Measurements from ENCODE around the gene FYN. TPM values are rescaled to one million over a fixed set of nuclear protein-coding genes. Genes with fewer than 3 reads are reported as not detected.

FYN gene
- total and polyA plus RNA-seq, 2 of the 13 experiments (the other 11 are each of a cell fraction or from before 2014, with no cell fraction given) = 15.5 to 24.6 TPM

DNA sequence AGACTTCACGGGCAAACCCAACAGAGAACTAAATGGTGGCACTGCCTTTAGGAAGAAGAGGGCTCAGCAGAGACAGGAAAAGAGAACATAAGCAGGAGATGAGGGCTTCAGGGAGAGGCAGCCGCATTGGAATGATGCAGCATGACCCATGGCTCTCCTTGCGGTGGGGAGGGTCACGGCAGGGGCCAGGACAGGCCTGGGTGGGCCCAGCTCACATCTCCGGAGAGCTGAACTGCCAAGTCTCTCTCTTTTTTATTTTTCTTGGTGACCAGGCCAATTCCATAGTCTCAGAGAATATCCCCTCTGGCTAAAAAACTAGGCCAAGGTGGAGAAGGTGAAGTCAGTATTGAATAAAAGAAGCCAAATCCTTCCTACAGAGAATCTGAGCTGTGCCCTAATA lies 190.1 kb downstream of the FYN start:
- ATAC-seq = no peak
- peaks cover 3 to 5% of the 10 kb centered on the region in 2 experiments; a peak in 4 of 5 replicates for H3K36me3 ChIP-seq (replicated peaks in 1 of 2; ENCODE audit: control insufficient read depth in 1 of 2, insufficient read depth in 2 of 2, low read length in 2 of 2)
- no peak for DNase-seq (ENCODE audit: low spot score)
- ChIA-PET CTCF (ENCODE audit: low intra/inter-chr PET ratio, low total read pairs) (no interaction called here), POLR2A (no interaction called here)
- no peak overlapping the region for H3K4me2 ChIP-seq (ENCODE audit: low read depth, low read length)
- peaks cover 41% of the 10 kb centered on the region for H3K4me1 ChIP-seq (ENCODE audit: insufficient read depth, low read length)
- H3K9ac ChIP-seq (ENCODE audit: insufficient read depth, low read depth, low read length) = no peak overlapping the region
- no peak for FAIRE-seq
- no peaks in the 10 kb centered on the region for H3K79me2 ChIP-seq (ENCODE audit: insufficient read depth, low read length)
- WGBS (ENCODE audit: low lambda C conversion rate) = 85% methylated on average over 5 of the region's 5 CpGs
- in situ Hi-C loops (cut with HindIII; ENCODE audit: extremely low pct_ligation_motif_present, low pct_unique_long_range_greater_than_20kb) = no loop called here
- no peaks in the 10 kb centered on the region for H3K9me3 ChIP-seq (ENCODE audit: low read length)
- intact Hi-C loops (cut with micrococcal nuclease; ENCODE audit: unreplicated experiment) = no loop called here
- H3K27ac ChIP-seq (ENCODE audit: extremely low read length, insufficient read depth, low read length) = no peak overlapping the region
- H3K27me3 ChIP-seq (ENCODE audit: control insufficient read depth in 1 of 2, insufficient read depth in 2 of 2, low read length in 2 of 2) = no peaks in the 10 kb centered on the region
- BruUV-seq (replicated peaks) = no TSS peak
- H3K4me3 ChIP-seq (replicated peaks in 1 of 3; ENCODE audit: insufficient read depth in 1 of 3, low read depth in 2 of 3, low read length in 3 of 3) = no peak overlapping the region
- H2AFZ ChIP-seq (ENCODE audit: low read length) = no peak overlapping the region
- no peaks in the 10 kb centered on the region for H4K20me1 ChIP-seq (ENCODE audit: insufficient read depth, low read length)
- no peak for TF ChIP-seq SALL1 (CRISPR knock-in tag; IDR thresholded peaks at IDR 0.05)
- no peak for TF ChIP-seq MAFG (CRISPR knock-in tag; IDR thresholded peaks at IDR 0.05)
- no peak for TF ChIP-seq GTF3A (CRISPR knock-in tag; conservative IDR thresholded peaks at IDR 0.05)
- no peak for TF ChIP-seq ZBTB42 (CRISPR knock-in tag; IDR thresholded peaks at IDR 0.05)
- TF ChIP-seq ZNF407 (CRISPR knock-in tag; IDR thresholded peaks at IDR 0.05; ENCODE audit: not compliant biosample characterization) = no peak
- no peak for TF ChIP-seq JUND (CRISPR knock-in tag; IDR thresholded peaks at IDR 0.05)
- no peak for TF ChIP-seq PHF21A (CRISPR knock-in tag; IDR thresholded peaks at IDR 0.05)
- TF ChIP-seq HNRNPK (IDR thresholded peaks at IDR 0.05; ENCODE audit: low read depth, low read length, poor library complexity, severe bottlenecking) = no peak
- no peak for TF ChIP-seq PCBP2 (optimal IDR thresholded peaks at IDR 0.05; ENCODE audit: low read depth, low read length, poor library complexity, severe bottlenecking)
- TF ChIP-seq ZNF761 (CRISPR knock-in tag; conservative IDR thresholded peaks at IDR 0.05) = no peak
- TF ChIP-seq ISX (CRISPR knock-in tag; conservative IDR thresholded peaks at IDR 0.05) = no peak
- TF ChIP-seq MYC (CRISPR knock-in tag; IDR thresholded peaks at IDR 0.05; ENCODE audit: borderline replicate concordance) = no peak
- no peak for TF ChIP-seq ZNF564 (CRISPR knock-in tag; IDR thresholded peaks at IDR 0.05)
- no peak for TF ChIP-seq ZNF276 (CRISPR knock-in tag; IDR thresholded peaks at IDR 0.05; ENCODE audit: low read depth)
- TF ChIP-seq ZNF484 (CRISPR knock-in tag; IDR thresholded peaks at IDR 0.05; ENCODE audit: borderline replicate concordance, low read depth) = no peak
- TF ChIP-seq RARA (CRISPR knock-in tag; IDR thresholded peaks at IDR 0.05) = no peak
- no peak for TF ChIP-seq ZNF703 (CRISPR knock-in tag; IDR thresholded peaks at IDR 0.05; ENCODE audit: borderline replicate concordance)

All from HepG2 (cell line).